Measurements from ENCODE around the gene PTPA.

GRCh38 chr9:129064499-129064908 is 46.7 kb upstream of the PTPA start:
- TF ChIP-seq POLR2AphosphoS5 (IDR thresholded peaks at IDR 0.05; ENCODE audit: low read depth, low read length) = no peak
- TF ChIP-seq POLR2A (IDR thresholded peaks at IDR 0.05; ENCODE audit: low read depth, low read length) = no peak
- no peak for TF ChIP-seq TAF1 (IDR thresholded peaks at IDR 0.05; ENCODE audit: low read depth, low read length)
- TF ChIP-seq PAX5 (IDR thresholded peaks at IDR 0.05; ENCODE audit: insufficient read depth, low read length, severe bottlenecking) = no peak
- TF ChIP-seq POU2F2 (IDR thresholded peaks at IDR 0.05; ENCODE audit: low read depth, low read length) = no peak
- no peak for TF ChIP-seq SPI1 (IDR thresholded peaks at IDR 0.05; ENCODE audit: low read depth, low read length)
